ENCODE data around the gene EDA2R. TPM values are rescaled to one million over a fixed set of nuclear protein-coding genes. Genes with fewer than 3 reads are reported as not detected.

Gene EDA2R
- 1.1 and 1.9 TPM in 2 replicates for total RNA-seq

GRCh38 chrX:66638591-66639500 lies at the start of gene EDA2R:
Gene EDA2R (minus strand): TSS chrX:66639078. CDS start chrX:66616020, 23,058 bp downstream.
- peak; percentile 16 for DNase-seq

- no peak for DNase-seq
These were observed 45.3 kb upstream of the EDA2R start for GRCh38 chrX:66684196-66684595.

- no peak for DNase-seq
These were observed 41.6 kb upstream of the EDA2R start for GRCh38 chrX:66680451-66680850.

GRCh38 chrX:66677430-66677829 lies 38.6 kb upstream of the EDA2R start:
- no peak for DNase-seq

- peak; percentile 0 for DNase-seq
These were observed 38.1 kb upstream of the EDA2R start for GRCh38 chrX:66676990-66677389.

GRCh38 chrX:66676413-66676812 lies 37.5 kb upstream of the EDA2R start:
- DNase-seq, result no peak

GRCh38 chrX:66675541-66675940 lies 36.7 kb upstream of the EDA2R start:
- no peak for DNase-seq

GRCh38 chrX:66674506-66674905 lies 35.6 kb upstream of the EDA2R start:
- no peak for DNase-seq

GRCh38 chrX:66672106-66672505 lies 33.2 kb upstream of the EDA2R start:
- DNase-seq, result no peak

GRCh38 chrX:66654411-66654810 lies 15.5 kb upstream of the EDA2R start:
- DNase-seq, result no peak

GRCh38 chrX:66635360-66635759 lies 3.5 kb downstream of the EDA2R start:
- DNase-seq, result peak; percentile 1

GRCh38 chrX:66634272-66634671 lies 4.6 kb downstream of the EDA2R start:
- DNase-seq, result no peak

- DNase-seq, result no peak
These were observed 5.3 kb downstream of the EDA2R start for GRCh38 chrX:66633541-66633940.

GRCh38 chrX:66632981-66633380 lies 5.9 kb downstream of the EDA2R start:
- DNase-seq, result no peak

- no peak for DNase-seq
These were observed 6.4 kb downstream of the EDA2R start for GRCh38 chrX:66632473-66632872.

GRCh38 chrX:66625525-66625924 lies 13.4 kb downstream of the EDA2R start:
- no peak for DNase-seq

- no peak for DNase-seq
These were observed 16.7 kb downstream of the EDA2R start for GRCh38 chrX:66622209-66622608.

GRCh38 chrX:66616944-66617343 lies 21.9 kb downstream of the EDA2R start:
- DNase-seq, result no peak

GRCh38 chrX:66602381-66602938 lies 36.4 kb downstream of the EDA2R start:
- DNase-seq, result no peak

- DNase-seq, result no peak
These were observed 37.4 kb downstream of the EDA2R start for GRCh38 chrX:66601522-66601921.

- no peak for DNase-seq
These were observed 59.7 kb downstream of the EDA2R start for GRCh38 chrX:66579219-66579618.

- no peak for DNase-seq
These were observed 84.9 kb downstream of the EDA2R start for GRCh38 chrX:66553973-66554372.

GRCh38 chrX:66547847-66548369 lies 91.0 kb downstream of the EDA2R start:
- no peak for DNase-seq

All from dermis blood vessel endothelial cell (primary cell).